Hepatocyte (in vitro differentiated cells): ENCODE results near the gene IMMP2L.

ENCODE experiments used
- EZH2 ChIP-seq: fragments of 200-600 bp; sonication (generic); IDR thresholded peaks from 2 replicates; pipeline ENCODE4 v1.6.1; 2016; ENCODE audit warnings: antibody characterized with exemption, mild to moderate bottlenecking, borderline replicate concordance
- TF ChIP-seq, protein P1 (sequence below): fragments of 200-600 bp; sonication (generic); IDR thresholded peaks from 2 replicates; pipeline ENCODE4 v1.5.1; 2016; ENCODE audit warnings: antibody characterized with exemption, mild to moderate bottlenecking; ENCODE audit not compliant: poor library complexity

- TF ChIP-seq, protein P1, sequence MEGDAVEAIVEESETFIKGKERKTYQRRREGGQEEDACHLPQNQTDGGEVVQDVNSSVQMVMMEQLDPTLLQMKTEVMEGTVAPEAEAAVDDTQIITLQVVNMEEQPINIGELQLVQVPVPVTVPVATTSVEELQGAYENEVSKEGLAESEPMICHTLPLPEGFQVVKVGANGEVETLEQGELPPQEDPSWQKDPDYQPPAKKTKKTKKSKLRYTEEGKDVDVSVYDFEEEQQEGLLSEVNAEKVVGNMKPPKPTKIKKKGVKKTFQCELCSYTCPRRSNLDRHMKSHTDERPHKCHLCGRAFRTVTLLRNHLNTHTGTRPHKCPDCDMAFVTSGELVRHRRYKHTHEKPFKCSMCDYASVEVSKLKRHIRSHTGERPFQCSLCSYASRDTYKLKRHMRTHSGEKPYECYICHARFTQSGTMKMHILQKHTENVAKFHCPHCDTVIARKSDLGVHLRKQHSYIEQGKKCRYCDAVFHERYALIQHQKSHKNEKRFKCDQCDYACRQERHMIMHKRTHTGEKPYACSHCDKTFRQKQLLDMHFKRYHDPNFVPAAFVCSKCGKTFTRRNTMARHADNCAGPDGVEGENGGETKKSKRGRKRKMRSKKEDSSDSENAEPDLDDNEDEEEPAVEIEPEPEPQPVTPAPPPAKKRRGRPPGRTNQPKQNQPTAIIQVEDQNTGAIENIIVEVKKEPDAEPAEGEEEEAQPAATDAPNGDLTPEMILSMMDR, result no peak
- no peak for TF ChIP-seq EZH2
Measured at GRCh38 chr7:111074748-111075146, 487.5 kb downstream of the IMMP2L start.
